Testis (tissue), 3 donors: ENCODE results near the gene GCC1. TPM values are rescaled to one million over a fixed set of nuclear protein-coding genes. Genes with fewer than 3 reads are reported as not detected.

Experiments
- DNase-seq: peaks from one replicate; pipeline ENCODE4 v3.0.0-alpha.2; 2019
- H3K27ac ChIP-seq, 2 donors: fragments of 200-600 bp; sonication (generic); one replicate each; pipeline ENCODE4 v1.5.1; 2019
- H3K27me3 ChIP-seq: fragments of 200-600 bp; sonication (generic); one replicate; pipeline ENCODE4 v1.5.1; 2019
- H3K36me3 ChIP-seq: fragments of 200-600 bp; sonication (generic); one replicate; pipeline ENCODE4 v1.5.1; 2017; ENCODE audit warnings: low read depth; ENCODE audit errors: missing control alignments
- H3K4me1 ChIP-seq: fragments of 200-600 bp; sonication (generic); one replicate; pipeline ENCODE4 v1.5.1; 2019
- H3K4me3 ChIP-seq, 2 donors: fragments of 200-600 bp; sonication (generic); one replicate each; pipeline ENCODE4 v1.5.1; 2017 to 2019
- H3K9me3 ChIP-seq: fragments of 200-600 bp; sonication (generic); one replicate; pipeline ENCODE4 v1.5.1; 2017
- CTCF ChIP-seq, 3 experiments: fragments of 450-650 bp in 2 of 3; fragments of 200-600 bp in 1 of 3; sonication (generic) in 1 of 3; IDR thresholded peaks; one replicate each; pipeline ENCODE4 v1.5.1; 2016 to 2019; ENCODE audit warnings: antibody characterized with exemption in 3 of 3, mild to moderate bottlenecking in 2 of 3, moderate library complexity in 1 of 3
- POLR2A ChIP-seq: fragments of 450-650 bp; IDR thresholded peaks from one replicate; pipeline ENCODE4 v1.6.1; 2017; ENCODE audit warnings: antibody characterized with exemption, mild to moderate bottlenecking, moderate library complexity
- WGBS, 2 donors: methylation state at CpG; one replicate each; pipeline ENCODE4 v1.1.5; 2018; 5-methylcytosine and 5-hydroxymethylcytosine counted together
- intact Hi-C: fragments of 100-400 bp; cut with DNase I; formaldehyde crosslinking; loops from one replicate; pipeline ENCODE4 v1.15.1; 2023; ENCODE audit warnings: low total_unique reads
- polyA plus RNA-seq: library from polyadenylated mRNA; stranded (reverse); fragments of 350-450 nt; fragmentation: Illumina TruSeq; extraction: RNeasy Lipid Tissue Mini Kit (QIAGEN cat#74804); gene quantifications from one replicate; pipeline ENCODE4 v1.2.3, GENCODE V29; 2014; ENCODE audit warnings: low read depth, low replicate concordance; ENCODE audit not compliant: insufficient read depth
- total RNA-seq, 2 donors: library from RNA; depleted of rRNA; stranded (reverse); fragments of >200 nt; gene quantifications; one replicate each; pipeline ENCODE4 v1.2.3, GENCODE V29; 2016

GCC1 gene
- total and polyA plus RNA-seq, 3 donors from 2014 or later = 35.6 to 39.0 (median 38.1) TPM

- Histone ChIP-seq H3K27ac (no peak overlapping the region), H3K4me3 (no peak overlapping the region), H3K4me1 (no peaks in the 10 kb centered on the region), H3K9me3 (no peaks in the 10 kb centered on the region), H3K36me3 (no peaks in the 10 kb centered on the region), H3K27me3 (no peaks in the 10 kb centered on the region)
- WGBS, 2 donors = 56 to 66% methylated on average over 3 of the region's 3 CpGs
- intact Hi-C loops = no loop called here
- DNase-seq = no peak
- no peak for TF ChIP-seq CTCF (IDR thresholded peaks at IDR 0.05)
These were observed 43.0 kb upstream of the GCC1 start for GRCh38 chr7:127628445-127628844.

GRCh38 chr7:127625331-127625730, 39.9 kb upstream of the GCC1 start:
- Histone ChIP-seq H3K27ac (no peak overlapping the region), H3K4me3 (no peak overlapping the region), H3K4me1 (no peaks in the 10 kb centered on the region), H3K36me3 (no peaks in the 10 kb centered on the region), H3K27me3 (no peaks in the 10 kb centered on the region), H3K9me3 (no peaks in the 10 kb centered on the region)
- no peak for DNase-seq
- intact Hi-C loops = no loop called here
- no peak for TF ChIP-seq CTCF (IDR thresholded peaks at IDR 0.05)
- no peak for TF ChIP-seq POLR2A

- no peak overlapping the region for H3K27ac ChIP-seq
- no peak overlapping the region for H3K4me3 ChIP-seq
- no peaks in the 10 kb centered on the region for H3K9me3 ChIP-seq
- 1 to 3% methylated on average over 19 to 24 of the region's 24 CpGs for WGBS, 2 donors
- H3K4me1 ChIP-seq = no peaks in the 10 kb centered on the region
- DNase-seq = no peak
- intact Hi-C loops = no loop called here
- H3K36me3 ChIP-seq = no peaks in the 10 kb centered on the region
- no peaks in the 10 kb centered on the region for H3K27me3 ChIP-seq
- TF ChIP-seq POLR2A (no peak), CTCF (IDR thresholded peaks at IDR 0.05) (no peak)
These were observed 35.2 kb upstream of the GCC1 start for GRCh38 chr7:127620406-127621233.

GRCh38 chr7:127619681-127620405, 34.4 kb upstream of the GCC1 start:
- H3K4me3 ChIP-seq = no peak overlapping the region
- no peak for TF ChIP-seq POLR2A
- TF ChIP-seq CTCF (IDR thresholded peaks at IDR 0.05) = no peak
- no peaks in the 10 kb centered on the region for H3K9me3 ChIP-seq
- 4% methylated on average over 23 to 27 of the region's 27 CpGs for WGBS, 2 donors
- no peak overlapping the region for H3K27ac ChIP-seq
- intact Hi-C loops = no loop called here
- H3K4me1 ChIP-seq = no peaks in the 10 kb centered on the region
- no peaks in the 10 kb centered on the region for H3K36me3 ChIP-seq
- DNase-seq = no peak
- no peaks in the 10 kb centered on the region for H3K27me3 ChIP-seq
